ENCODE measurements around the gene ZNF423. TPM values are rescaled to one million over a fixed set of nuclear protein-coding genes. Genes with fewer than 3 reads are reported as not detected.

ZNF423 gene
- total RNA-seq, 1 donor from 2014 or later: 11.9 TPM

GRCh38 chr16:49550666-49551065 is 305.2 kb downstream of the ZNF423 start:
- no peak overlapping the region for H3K27ac ChIP-seq
- DNase-seq (no peak), ATAC-seq (no peak)
- H3K4me3 ChIP-seq: no peak overlapping the region
- H3K9me3 ChIP-seq: no peaks in the 10 kb centered on the region
- H3K4me1 ChIP-seq: no peaks in the 10 kb centered on the region
- no peaks in the 10 kb centered on the region for H3K36me3 ChIP-seq
- H3K27me3 ChIP-seq: no peaks in the 10 kb centered on the region
- intact Hi-C loops (cut with DNase I): no loop called here
- TF ChIP-seq, protein P1, sequence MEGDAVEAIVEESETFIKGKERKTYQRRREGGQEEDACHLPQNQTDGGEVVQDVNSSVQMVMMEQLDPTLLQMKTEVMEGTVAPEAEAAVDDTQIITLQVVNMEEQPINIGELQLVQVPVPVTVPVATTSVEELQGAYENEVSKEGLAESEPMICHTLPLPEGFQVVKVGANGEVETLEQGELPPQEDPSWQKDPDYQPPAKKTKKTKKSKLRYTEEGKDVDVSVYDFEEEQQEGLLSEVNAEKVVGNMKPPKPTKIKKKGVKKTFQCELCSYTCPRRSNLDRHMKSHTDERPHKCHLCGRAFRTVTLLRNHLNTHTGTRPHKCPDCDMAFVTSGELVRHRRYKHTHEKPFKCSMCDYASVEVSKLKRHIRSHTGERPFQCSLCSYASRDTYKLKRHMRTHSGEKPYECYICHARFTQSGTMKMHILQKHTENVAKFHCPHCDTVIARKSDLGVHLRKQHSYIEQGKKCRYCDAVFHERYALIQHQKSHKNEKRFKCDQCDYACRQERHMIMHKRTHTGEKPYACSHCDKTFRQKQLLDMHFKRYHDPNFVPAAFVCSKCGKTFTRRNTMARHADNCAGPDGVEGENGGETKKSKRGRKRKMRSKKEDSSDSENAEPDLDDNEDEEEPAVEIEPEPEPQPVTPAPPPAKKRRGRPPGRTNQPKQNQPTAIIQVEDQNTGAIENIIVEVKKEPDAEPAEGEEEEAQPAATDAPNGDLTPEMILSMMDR (IDR thresholded peaks at IDR 0.05): no peak

DNA sequence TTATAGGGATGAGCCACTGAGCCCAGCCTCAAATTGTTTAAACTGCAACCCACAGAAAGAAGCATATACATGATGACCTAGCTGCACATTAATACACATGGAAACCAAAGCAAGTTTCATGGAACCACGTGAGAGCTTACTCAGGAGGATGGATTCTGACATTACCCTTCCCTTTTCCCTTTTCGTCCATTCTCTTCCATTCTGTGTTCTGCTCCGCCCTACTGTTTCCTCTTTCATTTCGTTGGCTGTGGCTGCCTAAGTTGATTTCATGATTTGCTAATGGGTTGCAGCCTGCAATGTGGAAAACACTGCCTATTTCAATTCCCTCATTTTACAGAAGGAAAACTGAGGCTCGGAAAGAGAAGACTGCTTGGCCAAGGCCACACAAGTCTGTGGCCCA is 305.8 kb downstream of the ZNF423 start:
- TF ChIP-seq, protein P1 (IDR thresholded peaks at IDR 0.05): no peak
- ATAC-seq: no peak
- Histone ChIP-seq H3K4me1 (no peaks in the 10 kb centered on the region), H3K36me3 (no peaks in the 10 kb centered on the region), H3K27me3 (no peaks in the 10 kb centered on the region), H3K4me3 (no peak overlapping the region), H3K27ac (no peak overlapping the region), H3K9me3 (no peaks in the 10 kb centered on the region)
- intact Hi-C loops (cut with DNase I): no loop called here
- DNase-seq: no peak

GRCh38 chr16:49548325-49548970 is 307.5 kb downstream of the ZNF423 start:
- no peaks in the 10 kb centered on the region for H3K9me3 ChIP-seq
- H3K4me1 ChIP-seq: no peaks in the 10 kb centered on the region
- TF ChIP-seq, protein P1 (IDR thresholded peaks at IDR 0.05): no peak
- ATAC-seq (no peak), DNase-seq (no peak)
- no peak overlapping the region for H3K27ac ChIP-seq
- no peaks in the 10 kb centered on the region for H3K36me3 ChIP-seq
- H3K27me3 ChIP-seq: no peaks in the 10 kb centered on the region
- intact Hi-C loops (cut with DNase I): no loop called here
- H3K4me3 ChIP-seq: no peak overlapping the region

DNA sequence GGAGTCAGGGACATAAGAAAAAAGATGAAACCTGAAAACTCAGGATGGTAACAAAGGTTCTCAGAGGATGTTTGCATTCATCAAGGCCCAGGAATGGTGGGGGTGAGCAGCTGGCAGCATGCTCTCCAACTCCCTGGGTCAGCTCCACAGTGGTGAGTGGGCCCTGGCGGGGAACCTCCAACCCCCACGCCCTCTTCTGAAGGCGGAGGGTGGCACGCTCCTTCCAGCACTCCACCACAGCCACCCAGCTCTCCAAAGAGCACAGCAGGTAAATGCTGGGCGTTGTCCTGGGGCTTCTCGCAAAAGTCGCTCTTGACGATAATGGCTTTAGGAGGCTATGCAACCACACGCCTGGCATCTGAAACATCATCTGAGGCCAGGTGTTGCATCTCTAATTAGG is 308.5 kb downstream of the ZNF423 start:
- Histone ChIP-seq H3K36me3 (no peaks in the 10 kb centered on the region), H3K27me3 (no peaks in the 10 kb centered on the region), H3K27ac (no peak overlapping the region), H3K4me3 (no peak overlapping the region), H3K9me3 (no peaks in the 10 kb centered on the region), H3K4me1 (no peaks in the 10 kb centered on the region)
- no peak for DNase-seq
- TF ChIP-seq, protein P1 (IDR thresholded peaks at IDR 0.05): no peak
- no peak for ATAC-seq
- intact Hi-C loops (cut with DNase I): no loop called here

DNA sequence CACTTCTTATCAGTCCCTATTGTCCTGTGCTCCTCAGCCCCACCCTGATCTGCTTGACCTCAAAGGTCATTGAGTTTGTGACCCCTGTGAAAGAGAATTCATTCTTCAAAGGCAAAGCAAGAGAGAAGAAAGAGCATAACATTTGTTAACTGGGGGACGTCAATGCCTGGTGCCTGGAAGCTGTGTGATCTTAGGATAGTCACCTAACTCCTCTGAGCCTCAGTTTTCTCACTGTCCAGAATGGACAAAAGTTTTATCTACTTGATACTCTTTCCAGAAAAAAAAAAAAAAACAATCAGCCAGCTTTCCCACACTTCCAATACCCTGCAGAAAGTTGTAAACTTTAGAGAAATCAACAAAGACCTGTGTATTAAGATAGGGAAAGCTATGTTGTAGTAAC is 309.2 kb downstream of the ZNF423 start:
- ATAC-seq: no peak
- intact Hi-C loops (cut with DNase I): no loop called here
- Histone ChIP-seq H3K27ac (no peak overlapping the region), H3K4me3 (no peak overlapping the region), H3K36me3 (no peaks in the 10 kb centered on the region), H3K9me3 (no peaks in the 10 kb centered on the region), H3K27me3 (no peaks in the 10 kb centered on the region), H3K4me1 (no peaks in the 10 kb centered on the region)
- DNase-seq: no peak
- TF ChIP-seq, protein P1 (IDR thresholded peaks at IDR 0.05): no peak
